Measurements from ENCODE around the gene KAT7.
"Not testable (repeated sequence)": the region's sequence is repeated elsewhere in the genome, so short reads cannot be mapped to it uniquely, and the experiment has no call there.

Gene KAT7

GRCh38 chr17:49788478-49789242 lies at the start of gene KAT7:
KAT7 (plus strand) TSS chr17:49788681; CDS start chr17:49788835, 154 bp downstream.
- DNase-seq (ENCODE audit: low read depth) = peak; percentile 97

- DNase-seq (ENCODE audit: low read depth) = peak; percentile 73
Measured at GRCh38 chr17:49739641-49740271, 48.7 kb upstream of the KAT7 start.

- DNase-seq (ENCODE audit: low read depth) = no peak
Measured at GRCh38 chr17:49741009-49741691, 47.3 kb upstream of the KAT7 start.

- DNase-seq (ENCODE audit: low read depth) = no peak
Measured at GRCh38 chr17:49741692-49742076, 46.8 kb upstream of the KAT7 start.

GRCh38 chr17:49742166-49742638 lies 46.3 kb upstream of the KAT7 start:
- DNase-seq (ENCODE audit: low read depth) = no peak

GRCh38 chr17:49745175-49746139 lies 43.0 kb upstream of the KAT7 start:
- no peak for DNase-seq (ENCODE audit: low read depth)

GRCh38 chr17:49746791-49747490 lies 41.5 kb upstream of the KAT7 start:
- DNase-seq (ENCODE audit: low read depth) = no peak

GRCh38 chr17:49747632-49748031 lies 40.8 kb upstream of the KAT7 start:
- no peak for DNase-seq (ENCODE audit: low read depth)

- DNase-seq (ENCODE audit: low read depth) = no peak
Measured at GRCh38 chr17:49748223-49748622, 40.3 kb upstream of the KAT7 start.

- DNase-seq (ENCODE audit: low read depth) = peak; percentile 44
Measured at GRCh38 chr17:49748791-49749190, 39.7 kb upstream of the KAT7 start.

GRCh38 chr17:49749730-49750129 lies 38.8 kb upstream of the KAT7 start:
- no peak for DNase-seq (ENCODE audit: low read depth)

GRCh38 chr17:49752508-49752907 lies 36.0 kb upstream of the KAT7 start:
- no peak for DNase-seq (ENCODE audit: low read depth)

GRCh38 chr17:49753959-49754391 lies 34.5 kb upstream of the KAT7 start:
- no peak for DNase-seq (ENCODE audit: low read depth)

GRCh38 chr17:49755663-49756283 lies 32.7 kb upstream of the KAT7 start:
- DNase-seq (ENCODE audit: low read depth) = no peak

GRCh38 chr17:49756323-49757150 lies 31.9 kb upstream of the KAT7 start:
- no peak for DNase-seq (ENCODE audit: low read depth)

GRCh38 chr17:49757151-49757777 lies 31.2 kb upstream of the KAT7 start:
- DNase-seq (ENCODE audit: low read depth) = no peak

GRCh38 chr17:49758464-49759010 lies 29.9 kb upstream of the KAT7 start:
- not testable (repeated sequence) for DNase-seq (ENCODE audit: low read depth)

- DNase-seq (ENCODE audit: low read depth) = no peak
Measured at GRCh38 chr17:49759203-49759602, 29.3 kb upstream of the KAT7 start.

- DNase-seq (ENCODE audit: low read depth) = no peak
Measured at GRCh38 chr17:49760296-49760695, 28.2 kb upstream of the KAT7 start.

All from stimulated activated CD8-positive, alpha-beta memory T cell treated with anti-CD3 and anti-CD28 coated beads, Interleukin-4, amount 100 ng/mL, for 24 hours (primary cell).